ENCODE data around the gene UNC5C. TPM values are rescaled to one million over a fixed set of nuclear protein-coding genes. Genes with fewer than 3 reads are reported as not detected.

UNC5C gene
- total RNA-seq, 1 experiment from 2014 or later, result 8.2 TPM

DNA sequence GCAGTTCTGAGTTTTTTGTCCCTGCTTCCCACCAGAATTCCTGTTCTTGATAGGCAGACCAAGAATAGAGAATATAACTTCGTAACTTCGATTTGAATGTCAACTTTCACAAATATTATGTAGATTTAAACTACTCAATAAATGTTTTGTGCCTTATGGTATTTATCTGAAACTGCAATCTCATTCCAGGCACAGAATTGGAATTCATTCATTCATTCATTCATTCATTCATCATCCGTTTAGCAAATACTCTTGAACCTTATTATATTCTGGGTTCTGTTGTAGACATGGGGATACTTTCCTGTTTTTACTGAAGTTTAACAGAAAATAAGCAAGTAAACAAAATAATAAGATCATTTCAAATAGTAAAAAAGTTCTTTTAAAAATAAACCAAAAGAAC is 324.4 kb downstream of the UNC5C start:
- in situ Hi-C loops (cut with HindIII; ENCODE audit: low pct_unique_long_range_greater_than_20kb, low sequenced_read_pairs), result no loop called here
- Histone ChIP-seq H3K27me3 (ENCODE audit: control insufficient read depth, insufficient read depth, low read length) (no peaks in the 10 kb centered on the region), H3K36me3 (ENCODE audit: control insufficient read depth, insufficient read depth, low read length) (no peaks in the 10 kb centered on the region), H3K4me3 (ENCODE audit: low read depth in 2 of 2, low read length in 2 of 2) (no peak overlapping the region), H3K4me1 (ENCODE audit: control insufficient read depth, insufficient read depth, low read length) (no peaks in the 10 kb centered on the region), H3K27ac (ENCODE audit: low read length) (no peak overlapping the region), H3K9me3 (ENCODE audit: control insufficient read depth, insufficient read depth, low read depth, low read length) (no peaks in the 10 kb centered on the region)
- ATAC-seq (no peak), DNase-seq (ENCODE audit: low read depth, low spot score) (no peak)
- CTCF ChIA-PET, result no interaction called here
- no TSS peak for BruUV-seq (replicated peaks)
- POLR2A ChIA-PET, result no interaction called here
- intact Hi-C loops (cut with micrococcal nuclease; ENCODE audit: unreplicated experiment), result no loop called here
- TF ChIP-seq, protein P1, sequence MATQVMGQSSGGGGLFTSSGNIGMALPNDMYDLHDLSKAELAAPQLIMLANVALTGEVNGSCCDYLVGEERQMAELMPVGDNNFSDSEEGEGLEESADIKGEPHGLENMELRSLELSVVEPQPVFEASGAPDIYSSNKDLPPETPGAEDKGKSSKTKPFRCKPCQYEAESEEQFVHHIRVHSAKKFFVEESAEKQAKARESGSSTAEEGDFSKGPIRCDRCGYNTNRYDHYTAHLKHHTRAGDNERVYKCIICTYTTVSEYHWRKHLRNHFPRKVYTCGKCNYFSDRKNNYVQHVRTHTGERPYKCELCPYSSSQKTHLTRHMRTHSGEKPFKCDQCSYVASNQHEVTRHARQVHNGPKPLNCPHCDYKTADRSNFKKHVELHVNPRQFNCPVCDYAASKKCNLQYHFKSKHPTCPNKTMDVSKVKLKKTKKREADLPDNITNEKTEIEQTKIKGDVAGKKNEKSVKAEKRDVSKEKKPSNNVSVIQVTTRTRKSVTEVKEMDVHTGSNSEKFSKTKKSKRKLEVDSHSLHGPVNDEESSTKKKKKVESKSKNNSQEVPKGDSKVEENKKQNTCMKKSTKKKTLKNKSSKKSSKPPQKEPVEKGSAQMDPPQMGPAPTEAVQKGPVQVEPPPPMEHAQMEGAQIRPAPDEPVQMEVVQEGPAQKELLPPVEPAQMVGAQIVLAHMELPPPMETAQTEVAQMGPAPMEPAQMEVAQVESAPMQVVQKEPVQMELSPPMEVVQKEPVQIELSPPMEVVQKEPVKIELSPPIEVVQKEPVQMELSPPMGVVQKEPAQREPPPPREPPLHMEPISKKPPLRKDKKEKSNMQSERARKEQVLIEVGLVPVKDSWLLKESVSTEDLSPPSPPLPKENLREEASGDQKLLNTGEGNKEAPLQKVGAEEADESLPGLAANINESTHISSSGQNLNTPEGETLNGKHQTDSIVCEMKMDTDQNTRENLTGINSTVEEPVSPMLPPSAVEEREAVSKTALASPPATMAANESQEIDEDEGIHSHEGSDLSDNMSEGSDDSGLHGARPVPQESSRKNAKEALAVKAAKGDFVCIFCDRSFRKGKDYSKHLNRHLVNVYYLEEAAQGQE (IDR thresholded peaks at IDR 0.05; ENCODE audit: insufficient read depth in 1 of 2, low read depth in 2 of 2, low read length in 1 of 2), result no peak
- TF ChIP-seq SIN3A (IDR thresholded peaks at IDR 0.05; ENCODE audit: borderline replicate concordance, insufficient read depth, low read depth, low read length) (no peak), CTCF (IDR thresholded peaks at IDR 0.05) (no peak), TCF7L2 (IDR thresholded peaks at IDR 0.05; ENCODE audit: low read depth, low read length) (no peak), POLR2AphosphoS5 (IDR thresholded peaks at IDR 0.05; ENCODE audit: low read depth, low read length) (no peak)

DNA sequence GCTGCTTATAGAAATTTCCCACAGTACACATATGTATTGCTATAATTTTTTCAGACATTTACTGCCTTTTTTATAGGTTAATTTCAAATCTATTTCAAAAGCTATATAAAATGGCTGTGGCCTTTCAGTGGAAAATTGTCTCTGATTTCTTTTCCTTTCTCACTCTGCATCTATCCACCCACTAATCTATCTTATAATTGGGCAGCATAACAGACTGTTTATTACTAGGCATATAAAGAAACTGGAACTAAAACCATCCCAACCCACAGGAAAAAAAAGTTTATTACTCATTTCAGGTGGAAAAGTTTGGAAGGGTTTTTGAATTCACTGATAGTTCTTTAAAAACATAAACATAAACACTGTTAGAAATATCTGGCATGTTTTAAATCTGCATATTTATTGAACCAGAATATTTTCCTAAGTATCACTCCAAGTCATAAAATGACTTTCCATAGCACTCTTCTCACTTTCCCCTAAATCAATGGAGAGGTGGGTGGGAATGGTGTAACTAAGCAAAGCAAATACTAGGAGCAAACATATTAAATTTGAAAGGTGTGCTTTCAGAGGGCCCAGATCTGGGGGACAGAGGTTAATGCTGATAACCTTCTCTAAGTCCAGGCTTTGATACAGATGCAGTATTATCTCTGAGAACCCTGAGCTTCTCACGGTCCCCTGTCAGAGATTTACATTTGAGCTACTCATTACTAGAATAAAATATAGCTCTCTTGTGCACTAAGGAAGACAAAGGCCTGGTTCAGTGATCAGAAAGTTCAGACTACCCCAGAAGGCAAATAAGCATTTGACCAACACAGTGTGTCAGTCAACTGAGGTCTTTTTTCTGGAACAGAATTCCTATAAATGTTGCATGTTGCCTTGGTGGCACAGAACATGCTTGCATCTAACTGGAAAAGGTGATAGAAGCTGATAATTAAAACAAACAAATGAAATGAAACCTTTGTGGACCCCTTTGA is 328.3 kb downstream of the UNC5C start:
- H3K27ac ChIP-seq (ENCODE audit: low read length), result no peak overlapping the region
- DNase-seq (ENCODE audit: low read depth, low spot score) (no peak), ATAC-seq (no peak)
- in situ Hi-C loops (cut with HindIII; ENCODE audit: low pct_unique_long_range_greater_than_20kb, low sequenced_read_pairs), result no loop called here
- H3K4me3 ChIP-seq (ENCODE audit: low read depth in 2 of 2, low read length in 2 of 2), result no peak overlapping the region
- H3K36me3 ChIP-seq (ENCODE audit: control insufficient read depth, insufficient read depth, low read length), result no peaks in the 10 kb centered on the region
- no peaks in the 10 kb centered on the region for H3K4me1 ChIP-seq (ENCODE audit: control insufficient read depth, insufficient read depth, low read length)
- H3K27me3 ChIP-seq (ENCODE audit: control insufficient read depth, insufficient read depth, low read length), result no peaks in the 10 kb centered on the region
- BruUV-seq (replicated peaks), result no TSS peak
- POLR2A ChIA-PET, result no interaction called here
- intact Hi-C loops (cut with micrococcal nuclease; ENCODE audit: unreplicated experiment), result no loop called here
- no peaks in the 10 kb centered on the region for H3K9me3 ChIP-seq (ENCODE audit: control insufficient read depth, insufficient read depth, low read depth, low read length)
- CTCF ChIA-PET, result interaction anchor here (0.9 kb wide), 1 partner anchor 15 kb away, joined by 4 read pairs; no protein-coding TSS in a partner anchor
- no peak for TF ChIP-seq TCF7L2 (IDR thresholded peaks at IDR 0.05; ENCODE audit: low read depth, low read length)
- TF ChIP-seq SIN3A (IDR thresholded peaks at IDR 0.05; ENCODE audit: borderline replicate concordance, insufficient read depth, low read depth, low read length), result no peak
- no peak for TF ChIP-seq POLR2AphosphoS5 (IDR thresholded peaks at IDR 0.05; ENCODE audit: low read depth, low read length)
- TF ChIP-seq, protein P1 (IDR thresholded peaks at IDR 0.05; ENCODE audit: insufficient read depth in 1 of 2, low read depth in 2 of 2, low read length in 1 of 2), result no peak
- TF ChIP-seq CTCF (IDR thresholded peaks at IDR 0.05), result no peak

All from Panc1 (cell line).